ENCODE results near the gene ZNF511.

Gene ZNF511

GRCh38 chr10:133312016-133312768 lies 3.5 kb downstream of the ZNF511 start:
- no peaks in the 10 kb centered on the region for H3K9me3 ChIP-seq (ENCODE audit: control insufficient read depth, insufficient read depth, low read length)
- no peaks in the 10 kb centered on the region for H3K9me2 ChIP-seq (replicated peaks; ENCODE audit: control insufficient read depth, low read length)
- peaks cover 20% of the 10 kb centered on the region for H3K79me2 ChIP-seq (ENCODE audit: control insufficient read depth, low read length)
- H3K27ac ChIP-seq (ENCODE audit: low read depth, low read length) = no peak overlapping the region
- H3K4me3 ChIP-seq (ENCODE audit: low read length) = no peak overlapping the region
- peaks cover 17% of the 10 kb centered on the region for H3K4me1 ChIP-seq (ENCODE audit: control insufficient read depth, low read length)
- no peak overlapping the region for H3K4me2 ChIP-seq (ENCODE audit: low read length)
- peaks cover 39% of the 10 kb centered on the region for H3K36me3 ChIP-seq (ENCODE audit: control insufficient read depth, low read length)
- no peaks in the 10 kb centered on the region for H3F3A ChIP-seq (ENCODE audit: control insufficient read depth, insufficient read depth)
- no peaks in the 10 kb centered on the region for H3K27me3 ChIP-seq (ENCODE audit: control insufficient read depth, low read length)
- TF ChIP-seq CTCF (IDR thresholded peaks at IDR 0.05; ENCODE audit: low read depth, low read length, poor library complexity, severe bottlenecking) (no peak), EZH2phosphoT487 (IDR thresholded peaks at IDR 0.05; ENCODE audit: borderline replicate concordance, low read length) (no peak)
- H4K20me1 ChIP-seq (ENCODE audit: control insufficient read depth, insufficient read depth, low read depth, low read length) = peaks cover 11% of the 10 kb centered on the region

GRCh38 chr10:133312769-133313145 lies 4.0 kb downstream of the ZNF511 start:
- Histone ChIP-seq H3K9me2 (replicated peaks; ENCODE audit: control insufficient read depth, low read length) (no peaks in the 10 kb centered on the region), H3K36me3 (ENCODE audit: control insufficient read depth, low read length) (peaks cover 39% of the 10 kb centered on the region), H3F3A (ENCODE audit: control insufficient read depth, insufficient read depth) (no peaks in the 10 kb centered on the region), H3K27ac (ENCODE audit: low read depth, low read length) (no peak overlapping the region), H3K9me3 (ENCODE audit: control insufficient read depth, insufficient read depth, low read length) (no peaks in the 10 kb centered on the region), H3K4me1 (ENCODE audit: control insufficient read depth, low read length) (peaks cover 12% of the 10 kb centered on the region), H3K79me2 (ENCODE audit: control insufficient read depth, low read length) (peaks cover 15% of the 10 kb centered on the region), H3K27me3 (ENCODE audit: control insufficient read depth, low read length) (no peaks in the 10 kb centered on the region), H3K4me2 (ENCODE audit: low read length) (no peak overlapping the region), H3K4me3 (ENCODE audit: low read length) (no peak overlapping the region), H4K20me1 (ENCODE audit: control insufficient read depth, insufficient read depth, low read depth, low read length) (peaks cover 7% of the 10 kb centered on the region)
- TF ChIP-seq CTCF (IDR thresholded peaks at IDR 0.05; ENCODE audit: low read depth, low read length, poor library complexity, severe bottlenecking) (no peak), EZH2phosphoT487 (IDR thresholded peaks at IDR 0.05; ENCODE audit: borderline replicate concordance, low read length) (no peak)

- peaks cover 7% of the 10 kb centered on the region for H4K20me1 ChIP-seq (ENCODE audit: control insufficient read depth, insufficient read depth, low read depth, low read length)
- H3K4me2 ChIP-seq (ENCODE audit: low read length) = no peak overlapping the region
- H3K4me3 ChIP-seq (ENCODE audit: low read length) = no peak overlapping the region
- peaks cover 10% of the 10 kb centered on the region for H3K79me2 ChIP-seq (ENCODE audit: control insufficient read depth, low read length)
- H3K9me3 ChIP-seq (ENCODE audit: control insufficient read depth, insufficient read depth, low read length) = no peaks in the 10 kb centered on the region
- no peaks in the 10 kb centered on the region for H3K27me3 ChIP-seq (ENCODE audit: control insufficient read depth, low read length)
- H3K36me3 ChIP-seq (ENCODE audit: control insufficient read depth, low read length) = peaks cover 39% of the 10 kb centered on the region
- H3K4me1 ChIP-seq (ENCODE audit: control insufficient read depth, low read length) = peaks cover 12% of the 10 kb centered on the region
- no peak overlapping the region for H3K27ac ChIP-seq (ENCODE audit: low read depth, low read length)
- no peaks in the 10 kb centered on the region for H3F3A ChIP-seq (ENCODE audit: control insufficient read depth, insufficient read depth)
- H3K9me2 ChIP-seq (replicated peaks; ENCODE audit: control insufficient read depth, low read length) = no peaks in the 10 kb centered on the region
- TF ChIP-seq EZH2phosphoT487 (IDR thresholded peaks at IDR 0.05; ENCODE audit: borderline replicate concordance, low read length) (no peak), CTCF (IDR thresholded peaks at IDR 0.05; ENCODE audit: low read depth, low read length, poor library complexity, severe bottlenecking) (no peak)
These were observed 4.5 kb downstream of the ZNF511 start for GRCh38 chr10:133313192-133313591.

Measured in DOHH2 (cell line).